B cell (primary cell): Measurements from ENCODE around the gene B3GALT6. TPM values are rescaled to one million over a fixed set of nuclear protein-coding genes. Genes with fewer than 3 reads are reported as not detected.

ENCODE experiments used
- ATAC-seq: fragments of 200-7000 bp; cut with Tn5 transposase; one replicate; pipeline ENCODE4 v1.10.0; 2021; ENCODE audit warnings: low read depth, mild to moderate bottlenecking, moderate number of reproducible peaks, moderate library complexity
- CTCF ChIA-PET: fragments of 350-600 bp; sonication (Branson Sonifier 250); formaldehyde crosslinking; loops from one replicate; lab custom pipeline; 2021; ENCODE audit warnings: antibody characterized with exemption, inconsistent platforms; lab: Charles Lee
- POLR2A ChIA-PET: fragments of 350-600 bp; sonication (Branson Sonifier 250); formaldehyde crosslinking; loops from one replicate; lab custom pipeline; 2021; ENCODE audit warnings: antibody characterized with exemption; lab: Charles Lee
- DNase-seq: peaks from one replicate; pipeline ENCODE4 v3.0.0; 2013
- H2AFZ ChIP-seq: 2 replicates; pipeline ENCODE4 v1.6.1; 2012; ENCODE audit warnings: mild to moderate bottlenecking, low read depth, low read length; ENCODE audit not compliant: insufficient read depth, poor library complexity, severe bottlenecking
- H3K27ac ChIP-seq, 2 donors: 1 replicate in 1 of 2; 2 replicates in 1 of 2; pipeline ENCODE4 v1.5.1; 2012 to 2013; ENCODE audit warnings: low read length in 2 of 2, mild to moderate bottlenecking in 2 of 2, moderate library complexity in 1 of 2
- H3K27me3 ChIP-seq, 4 experiments: fragments of 200-600 bp in 1 of 4; sonication (generic) in 1 of 4; replicated peaks in 1 of 4; 1 replicate in 2 of 4; 2 replicates in 2 of 4; pipeline versions ENCODE4 v1.6.1 to v1.7.0; 2013 to 2016; ENCODE audit warnings: low read length in 3 of 4, mild to moderate bottlenecking in 2 of 4, mixed read lengths in 1 of 4, moderate library complexity in 1 of 4; ENCODE audit not compliant: insufficient read depth in 4 of 4, control insufficient read depth in 3 of 4; ENCODE audit errors: control extremely low read depth in 1 of 4
- H3K36me3 ChIP-seq, 2 experiments: replicated peaks in 1 of 2; 1 replicate in 1 of 2; 2 replicates in 1 of 2; pipeline versions ENCODE4 v1.6.1 to v1.7.1; 2013; ENCODE audit warnings: low read length in 1 of 2; ENCODE audit not compliant: insufficient read depth in 2 of 2, control insufficient read depth in 1 of 2; ENCODE audit errors: control extremely low read depth in 1 of 2, extremely low read depth in 1 of 2
- H3K4me1 ChIP-seq, 2 donors: fragments of 200-600 bp in 1 of 2; sonication (generic) in 1 of 2; 1 replicate in 1 of 2; 2 replicates in 1 of 2; pipeline versions ENCODE4 v1.5.1 to v1.6.1; 2013 to 2017; ENCODE audit warnings: low read length in 2 of 2; ENCODE audit not compliant: control insufficient read depth in 2 of 2, insufficient read depth in 2 of 2
- H3K4me2 ChIP-seq: replicated peaks from 2 replicates; pipeline ENCODE3; 2012; ENCODE audit warnings: mild to moderate bottlenecking, low read depth, low read length; ENCODE audit not compliant: poor library complexity, severe bottlenecking
- H3K4me3 ChIP-seq, 5 experiments: fragments of 200-600 bp in 1 of 5; sonication (generic) in 1 of 5; 1 replicate in 3 of 5; 2 replicates in 2 of 5; pipeline versions ENCODE4 v1.5.1 to v1.7.0; 2011 to 2016; ENCODE audit warnings: low read length in 4 of 5, mild to moderate bottlenecking in 4 of 5, low read depth in 2 of 5, control low read depth in 1 of 5, moderate library complexity in 1 of 5; ENCODE audit not compliant: insufficient read depth in 1 of 5; ENCODE audit errors: control extremely low read depth in 1 of 5, extremely low read depth in 1 of 5
- H3K79me2 ChIP-seq: fragments of 200-600 bp; sonication (generic); one replicate; pipeline ENCODE4 v1.6.0; 2016; ENCODE audit warnings: low read length; ENCODE audit not compliant: control insufficient read depth, insufficient read depth
- H3K9ac ChIP-seq: fragments of 200-600 bp; sonication (generic); 2 replicates; pipeline ENCODE4 v1.6.1; 2017; ENCODE audit warnings: mild to moderate bottlenecking, low read length, moderate library complexity
- H3K9me3 ChIP-seq, 3 donors: one replicate each; pipeline versions ENCODE4 v1.6.1 to v1.7.1; 2013; ENCODE audit warnings: low read length in 2 of 3; ENCODE audit not compliant: control insufficient read depth in 2 of 3, insufficient read depth in 1 of 3; ENCODE audit errors: control extremely low read depth in 1 of 3
- H4K20me1 ChIP-seq: 2 replicates; pipeline ENCODE4 v1.6.0; 2012; ENCODE audit warnings: mild to moderate bottlenecking, low read length; ENCODE audit not compliant: insufficient read depth, control insufficient read depth, poor library complexity, severe bottlenecking
- H3K27ac Mint-ChIP-seq: one replicate; pipeline ENCODE4 v1.8.0; 2021; ENCODE audit warnings: mixed read lengths
- H3K27me3 Mint-ChIP-seq: one replicate; pipeline ENCODE4 v1.8.0; 2021; ENCODE audit warnings: mixed read lengths
- H3K4me1 Mint-ChIP-seq: one replicate; pipeline ENCODE4 v1.8.0; 2021; ENCODE audit warnings: mixed read lengths
- H3K4me3 Mint-ChIP-seq: one replicate; pipeline ENCODE4 v1.8.0; 2021; ENCODE audit warnings: mixed read lengths
- H3K9me3 Mint-ChIP-seq: one replicate; pipeline ENCODE4 v1.8.0; 2022; ENCODE audit warnings: mixed read lengths; ENCODE audit not compliant: insufficient read depth
- EZH2 ChIP-seq: IDR thresholded peaks from 2 replicates; pipeline ENCODE4 v1.6.1; 2012; ENCODE audit warnings: borderline replicate concordance, low read depth, mild to moderate bottlenecking, moderate library complexity, low read length; ENCODE audit not compliant: insufficient read depth, poor library complexity, severe bottlenecking
- WGBS: methylation state at CpG from one replicate; pipeline ENCODE4 v1.1.5; 2013; ENCODE audit warnings: missing lambda C conversion rate; ENCODE audit not compliant: insufficient coverage; 5-methylcytosine and 5-hydroxymethylcytosine counted together
- intact Hi-C: fragments of 100-400 bp; cut with micrococcal nuclease; formaldehyde crosslinking; loops from one replicate; pipeline ENCODE4 v1.10.0; 2022
- polyA plus RNA-seq: library from polyadenylated mRNA; depleted of rRNA; stranded (reverse); fragments of >200 nt; gene quantifications from 2 replicates; pipeline ENCODE4 v1.2.3, GENCODE V29; 2012
- total RNA-seq, 2 donors: library from RNA; stranded (reverse); fragments of 120-200 nt in 1 of 2; gene quantifications; 1 replicate in 1 of 2; 2 replicates in 1 of 2; pipeline versions ENCODE4 v1.2.3 to v1.2.4, GENCODE V29; 2013 to 2022
- TF ChIP-seq, protein P1 (sequence below): fragments of 200-600 bp; IDR thresholded peaks from one replicate; pipeline ENCODE4 v1.8.0; 2022; ENCODE audit warnings: antibody characterized with exemption, mild to moderate bottlenecking

B3GALT6 gene
- total and polyA plus RNA-seq, 2 donors (not counting 1 experiment from before 2014, with no cell fraction given): 5.9 to 21.0 TPM

DNA sequence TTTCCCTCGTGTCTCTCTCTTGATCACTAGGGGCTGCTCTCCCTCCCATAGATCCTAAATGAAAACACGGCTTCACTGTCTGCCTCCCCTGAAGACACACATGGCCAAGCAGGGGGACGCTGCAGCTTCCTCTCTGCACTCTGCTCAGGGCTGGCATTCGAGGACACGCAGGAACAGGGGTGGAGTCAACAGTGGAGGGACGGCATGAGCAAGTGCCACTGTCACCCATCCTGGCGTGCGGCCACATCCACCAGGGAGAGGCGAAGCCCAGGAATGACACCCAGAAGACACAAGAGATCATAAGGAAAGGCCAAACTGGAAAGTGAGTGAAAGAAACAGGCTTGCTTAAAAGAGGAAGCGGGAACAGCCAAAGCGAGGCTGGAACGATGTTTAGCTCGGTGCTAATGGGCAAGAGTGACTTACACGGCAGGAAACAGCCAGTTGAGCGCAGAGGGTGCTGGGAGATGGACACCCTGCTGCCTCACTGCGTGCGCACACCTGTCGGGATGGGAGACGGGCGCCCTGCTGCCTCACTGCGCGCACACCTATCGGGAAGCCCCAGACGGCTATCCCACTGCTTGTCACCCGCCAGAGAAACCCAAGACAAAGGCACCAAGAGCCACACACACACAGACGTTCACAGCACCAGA is 28.0 kb downstream of the B3GALT6 start:
- ChIA-PET POLR2A (no interaction called here), CTCF (interaction anchor here (0.8 to 4.5 kb wide), 3 partner anchors 32 to 227 kb away, joined by 3 to 26 read pairs (median 3); no protein-coding TSS in a partner anchor)
- Histone ChIP-seq H3K27ac (no peak overlapping the region), H3K4me1 (peaks cover 0 to 4% of the 10 kb centered on the region in 2 donors), H3K9me3 (no peaks in the 10 kb centered on the region), H3K36me3 (peaks cover 0 to 61% of the 10 kb centered on the region in 2 experiments), H2AFZ (no peak overlapping the region), H3K4me3 (no peak overlapping the region), H4K20me1 (peaks cover 73% of the 10 kb centered on the region), H3K79me2 (peaks cover 54% of the 10 kb centered on the region), H3K4me2 (no peak overlapping the region), H3K9ac (no peak overlapping the region), H3K27me3 (no peaks in the 10 kb centered on the region)
- peak overlapping the region; percentile 62 for H3K27ac Mint-ChIP-seq
- H3K4me1 Mint-ChIP-seq: peaks cover 16% of the 10 kb centered on the region
- intact Hi-C loops: no loop called here
- H3K4me3 Mint-ChIP-seq: peak overlapping the region; percentile 45
- ATAC-seq (peak; percentile 24), DNase-seq (no peak)
- no peaks in the 10 kb centered on the region for H3K9me3 Mint-ChIP-seq
- no peaks in the 10 kb centered on the region for H3K27me3 Mint-ChIP-seq
- no peak for TF ChIP-seq EZH2
- TF ChIP-seq, protein P1, sequence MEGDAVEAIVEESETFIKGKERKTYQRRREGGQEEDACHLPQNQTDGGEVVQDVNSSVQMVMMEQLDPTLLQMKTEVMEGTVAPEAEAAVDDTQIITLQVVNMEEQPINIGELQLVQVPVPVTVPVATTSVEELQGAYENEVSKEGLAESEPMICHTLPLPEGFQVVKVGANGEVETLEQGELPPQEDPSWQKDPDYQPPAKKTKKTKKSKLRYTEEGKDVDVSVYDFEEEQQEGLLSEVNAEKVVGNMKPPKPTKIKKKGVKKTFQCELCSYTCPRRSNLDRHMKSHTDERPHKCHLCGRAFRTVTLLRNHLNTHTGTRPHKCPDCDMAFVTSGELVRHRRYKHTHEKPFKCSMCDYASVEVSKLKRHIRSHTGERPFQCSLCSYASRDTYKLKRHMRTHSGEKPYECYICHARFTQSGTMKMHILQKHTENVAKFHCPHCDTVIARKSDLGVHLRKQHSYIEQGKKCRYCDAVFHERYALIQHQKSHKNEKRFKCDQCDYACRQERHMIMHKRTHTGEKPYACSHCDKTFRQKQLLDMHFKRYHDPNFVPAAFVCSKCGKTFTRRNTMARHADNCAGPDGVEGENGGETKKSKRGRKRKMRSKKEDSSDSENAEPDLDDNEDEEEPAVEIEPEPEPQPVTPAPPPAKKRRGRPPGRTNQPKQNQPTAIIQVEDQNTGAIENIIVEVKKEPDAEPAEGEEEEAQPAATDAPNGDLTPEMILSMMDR: no peak
- WGBS: 76% methylated on average over 25 of the region's 26 CpGs

DNA sequence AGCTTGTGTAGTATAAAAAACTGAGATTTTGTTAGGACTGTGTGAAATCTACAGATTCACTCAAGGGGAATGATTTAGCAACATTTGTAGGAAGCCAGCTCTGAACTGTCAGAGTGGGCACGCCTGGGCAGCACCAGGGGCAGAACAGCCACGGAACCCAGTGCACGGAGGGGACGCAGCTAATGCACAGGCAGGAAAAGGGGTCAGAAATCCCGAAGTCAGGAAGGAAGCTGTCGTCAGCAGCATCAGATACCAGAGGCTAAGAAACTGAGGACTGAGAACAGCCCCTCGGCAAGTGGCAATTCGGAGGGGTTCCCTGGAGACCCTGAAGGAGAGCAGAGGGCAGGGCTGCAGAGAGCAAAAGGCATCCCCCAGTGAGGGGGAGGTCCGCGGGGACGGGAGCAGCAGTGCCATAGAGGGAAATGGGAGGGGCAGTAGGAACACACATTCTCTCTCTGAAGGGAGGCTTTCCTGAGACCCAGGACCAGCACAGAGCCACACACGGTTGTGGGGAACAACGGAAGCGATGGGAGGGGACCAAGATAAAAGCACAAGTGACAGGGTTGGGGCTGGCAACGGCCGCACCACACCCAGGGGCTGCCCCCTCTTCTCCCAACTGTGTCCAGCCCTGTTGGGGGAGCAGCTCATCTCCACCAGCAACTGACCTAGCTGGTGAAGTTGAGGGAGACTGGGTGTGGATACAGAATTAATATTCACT is 29.0 kb downstream of the B3GALT6 start:
- peaks cover 16% of the 10 kb centered on the region for H3K4me1 Mint-ChIP-seq
- H3K36me3 ChIP-seq: peaks cover 0 to 60% of the 10 kb centered on the region in 2 experiments
- no peak overlapping the region for H3K4me3 Mint-ChIP-seq
- H3K9me3 ChIP-seq: no peaks in the 10 kb centered on the region
- H4K20me1 ChIP-seq: peaks cover 77% of the 10 kb centered on the region
- DNase-seq: no peak
- H3K27me3 ChIP-seq: no peaks in the 10 kb centered on the region
- no peaks in the 10 kb centered on the region for H3K9me3 Mint-ChIP-seq
- H3K27me3 Mint-ChIP-seq: no peaks in the 10 kb centered on the region
- no peak for ATAC-seq
- no peak for TF ChIP-seq EZH2
- TF ChIP-seq, protein P1: no peak
- no peak overlapping the region for H3K27ac ChIP-seq
- 74% methylated on average over 16 of the region's 16 CpGs for WGBS
- peaks cover 0 to 4% of the 10 kb centered on the region in 2 donors for H3K4me1 ChIP-seq
- H3K4me3 ChIP-seq: no peak overlapping the region
- H3K27ac Mint-ChIP-seq: no peak overlapping the region
- no peak overlapping the region for H3K9ac ChIP-seq
- peaks cover 54% of the 10 kb centered on the region for H3K79me2 ChIP-seq
- intact Hi-C loops: no loop called here
- CTCF ChIA-PET: interaction anchor here (0.7 to 4.5 kb wide), 3 partner anchors 139 to 228 kb away, joined by 3 to 26 read pairs (median 3); no protein-coding TSS in a partner anchor
- POLR2A ChIA-PET: interaction anchor here (1.1 to 1.2 kb wide), 2 partner anchors 10 to 12 kb away, joined by 4 to 8 read pairs; no protein-coding TSS in a partner anchor
- H3K4me2 ChIP-seq: no peak overlapping the region
- no peak overlapping the region for H2AFZ ChIP-seq
